Cardiac muscle cell (in vitro differentiated cells and primary cell): Measurements from ENCODE around the gene PATE4. TPM values are rescaled to one million over a fixed set of nuclear protein-coding genes. Genes with fewer than 3 reads are reported as not detected.

Experiments
- DNase-seq, 2 donors: peaks; one replicate each; pipeline versions ENCODE4 v3.0.0 to v3.0.0-alpha.2; 2010 to 2017; ENCODE audit warnings: low read depth in 1 of 2, low spot score in 1 of 2
- H3K27ac ChIP-seq: fragments of 200-600 bp; sonication (generic); 2 replicates; pipeline ENCODE4 v1.5.1; 2016
- H3K27me3 ChIP-seq: fragments of 200-600 bp; sonication (generic); 2 replicates; pipeline ENCODE4 v1.6.0; 2016; ENCODE audit warnings: control low read depth
- H3K36me3 ChIP-seq: fragments of 200-600 bp; sonication (generic); 2 replicates; pipeline ENCODE4 v1.5.1; 2016; ENCODE audit warnings: control low read depth
- H3K4me1 ChIP-seq: fragments of 200-600 bp; sonication (generic); 2 replicates; pipeline ENCODE4 v1.8.1; 2017; ENCODE audit warnings: low read depth, mild to moderate bottlenecking, mixed run types
- H3K4me3 ChIP-seq: fragments of 200-600 bp; sonication (generic); 2 replicates; pipeline ENCODE4 v1.5.1; 2016; ENCODE audit warnings: mild to moderate bottlenecking
- H3K9me3 ChIP-seq: fragments of 200-600 bp; sonication (generic); 2 replicates; pipeline ENCODE4 v1.5.1; 2017; ENCODE audit warnings: low read depth, mild to moderate bottlenecking, control low read depth
- CTCF ChIP-seq: IDR thresholded peaks from 2 replicates; pipeline ENCODE4 v1.5.1; 2012; ENCODE audit warnings: low read depth, mild to moderate bottlenecking, low read length
- polyA plus RNA-seq: library from polyadenylated mRNA; unstranded; fragments of >200 nt; fragmentation: Nextera tagmentation; extraction: Ambion mirVana; gene quantifications from 2 replicates; pipeline ENCODE4 v1.2.1, GENCODE V29; 2016
- total RNA-seq: library from RNA; depleted of rRNA; stranded (reverse); fragments of >200 nt; gene quantifications from 2 replicates; pipeline ENCODE4 v1.2.3, GENCODE V29; 2016

PATE4 gene
- total and polyA plus RNA-seq, 2 experiments from 2014 or later, result not detected

- H3K36me3 ChIP-seq, result no peaks in the 10 kb centered on the region
- H3K9me3 ChIP-seq, result no peaks in the 10 kb centered on the region
- H3K4me3 ChIP-seq, result no peak overlapping the region
- no peaks in the 10 kb centered on the region for H3K27me3 ChIP-seq
- DNase-seq, result peak in 1 of 2 donors; percentile 40
- no peak overlapping the region for H3K27ac ChIP-seq
- TF ChIP-seq CTCF, result peak; percentile 12
- H3K4me1 ChIP-seq, result no peaks in the 10 kb centered on the region
Measured at GRCh38 chr11:125869521-125869920, 36.4 kb downstream of the PATE4 start.

- no peaks in the 10 kb centered on the region for H3K4me1 ChIP-seq
- no peaks in the 10 kb centered on the region for H3K27me3 ChIP-seq
- DNase-seq, result peak; percentile 48 to 71
- H3K9me3 ChIP-seq, result no peaks in the 10 kb centered on the region
- H3K36me3 ChIP-seq, result no peaks in the 10 kb centered on the region
- no peak overlapping the region for H3K4me3 ChIP-seq
- H3K27ac ChIP-seq, result no peak overlapping the region
- TF ChIP-seq CTCF, result peak; percentile 81
Measured at GRCh38 chr11:125871391-125872137, 38.4 kb downstream of the PATE4 start.

- no peak for TF ChIP-seq CTCF
- no peak for DNase-seq
- H3K4me3 ChIP-seq, result no peak overlapping the region
- no peak overlapping the region for H3K27ac ChIP-seq
- no peaks in the 10 kb centered on the region for H3K9me3 ChIP-seq
- H3K27me3 ChIP-seq, result no peaks in the 10 kb centered on the region
- H3K4me1 ChIP-seq, result no peaks in the 10 kb centered on the region
- H3K36me3 ChIP-seq, result no peaks in the 10 kb centered on the region
Measured at GRCh38 chr11:125872138-125872491, 39.0 kb downstream of the PATE4 start.

GRCh38 chr11:125873881-125874555 lies 40.9 kb downstream of the PATE4 start:
- no peaks in the 10 kb centered on the region for H3K27me3 ChIP-seq
- H3K36me3 ChIP-seq, result no peaks in the 10 kb centered on the region
- no peak for DNase-seq
- H3K9me3 ChIP-seq, result no peaks in the 10 kb centered on the region
- H3K27ac ChIP-seq, result no peak overlapping the region
- no peak for TF ChIP-seq CTCF
- H3K4me3 ChIP-seq, result no peak overlapping the region
- no peaks in the 10 kb centered on the region for H3K4me1 ChIP-seq

- Histone ChIP-seq H3K9me3 (no peaks in the 10 kb centered on the region), H3K4me1 (no peaks in the 10 kb centered on the region), H3K27me3 (no peaks in the 10 kb centered on the region), H3K27ac (no peak overlapping the region), H3K36me3 (no peaks in the 10 kb centered on the region), H3K4me3 (no peak overlapping the region)
- DNase-seq, result peak; percentile 79 to 88
- peak; percentile 82 for TF ChIP-seq CTCF
Measured at GRCh38 chr11:125874556-125875124, 41.5 kb downstream of the PATE4 start.
